Fibroblast of villous mesenchyme (primary cell): ENCODE results near the gene HPCAL1. TPM values are rescaled to one million over a fixed set of nuclear protein-coding genes. Genes with fewer than 3 reads are reported as not detected.

ENCODE experiments used
- DNase-seq: peaks from one replicate; pipeline ENCODE4 v3.0.0-alpha.2; 2010; ENCODE audit warnings: low read depth
- H3K4me3 ChIP-seq: 2 replicates; pipeline ENCODE4 v1.5.1; 2011; ENCODE audit warnings: low read depth, mild to moderate bottlenecking, low read length
- CTCF ChIP-seq: IDR thresholded peaks from 2 replicates; pipeline ENCODE4 v1.5.1; 2012; ENCODE audit warnings: low read depth, mild to moderate bottlenecking, low read length; ENCODE audit not compliant: insufficient read depth
- total RNA-seq: library from RNA; depleted of rRNA; stranded (reverse); fragments of >200 nt; gene quantifications from 2 replicates; pipeline ENCODE4 v1.2.3, GENCODE V29; 2012

HPCAL1 gene
- total RNA-seq, 1 donor = 60.0 TPM

DNA sequence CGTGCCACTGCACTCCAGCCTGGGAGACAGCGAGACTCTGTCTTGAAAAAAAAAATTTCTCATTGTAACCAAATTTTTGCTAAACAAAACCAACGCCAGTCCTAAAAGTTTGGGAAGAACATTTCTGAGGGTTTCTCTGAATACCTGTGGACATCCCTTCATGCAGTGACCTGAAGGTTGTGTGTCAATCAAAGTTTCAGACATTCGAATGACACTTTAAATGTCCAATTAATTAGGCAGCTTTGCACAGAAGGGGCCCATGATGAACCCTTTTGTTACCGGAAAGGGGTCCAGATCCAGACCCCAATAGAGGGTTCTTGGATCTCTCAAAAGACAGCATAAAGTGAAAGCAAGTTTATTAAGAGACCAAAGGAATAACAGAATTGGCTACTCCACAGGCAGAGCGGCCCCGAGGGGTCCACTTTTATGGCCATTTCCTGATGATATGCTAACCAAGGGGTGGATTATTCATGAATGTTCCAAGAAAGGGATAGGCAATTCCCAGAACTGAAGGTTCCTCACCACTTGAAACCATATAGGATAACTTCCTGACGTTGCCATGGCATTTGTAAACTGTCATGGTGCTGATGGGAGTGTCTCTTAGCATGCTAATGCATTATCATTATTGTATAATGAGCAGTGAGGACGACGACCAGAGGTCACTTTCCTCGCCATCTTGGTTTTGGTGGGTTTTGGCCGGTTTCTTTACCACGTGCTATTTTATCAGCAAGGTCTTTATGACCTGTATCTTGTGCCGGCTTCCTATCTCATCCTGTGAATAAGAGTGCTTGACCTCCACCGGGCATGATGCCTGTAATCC lies 27.5 kb upstream of the HPCAL1 start:
- H3K4me3 ChIP-seq = no peak overlapping the region
- DNase-seq = no peak
- TF ChIP-seq CTCF = no peak

DNA sequence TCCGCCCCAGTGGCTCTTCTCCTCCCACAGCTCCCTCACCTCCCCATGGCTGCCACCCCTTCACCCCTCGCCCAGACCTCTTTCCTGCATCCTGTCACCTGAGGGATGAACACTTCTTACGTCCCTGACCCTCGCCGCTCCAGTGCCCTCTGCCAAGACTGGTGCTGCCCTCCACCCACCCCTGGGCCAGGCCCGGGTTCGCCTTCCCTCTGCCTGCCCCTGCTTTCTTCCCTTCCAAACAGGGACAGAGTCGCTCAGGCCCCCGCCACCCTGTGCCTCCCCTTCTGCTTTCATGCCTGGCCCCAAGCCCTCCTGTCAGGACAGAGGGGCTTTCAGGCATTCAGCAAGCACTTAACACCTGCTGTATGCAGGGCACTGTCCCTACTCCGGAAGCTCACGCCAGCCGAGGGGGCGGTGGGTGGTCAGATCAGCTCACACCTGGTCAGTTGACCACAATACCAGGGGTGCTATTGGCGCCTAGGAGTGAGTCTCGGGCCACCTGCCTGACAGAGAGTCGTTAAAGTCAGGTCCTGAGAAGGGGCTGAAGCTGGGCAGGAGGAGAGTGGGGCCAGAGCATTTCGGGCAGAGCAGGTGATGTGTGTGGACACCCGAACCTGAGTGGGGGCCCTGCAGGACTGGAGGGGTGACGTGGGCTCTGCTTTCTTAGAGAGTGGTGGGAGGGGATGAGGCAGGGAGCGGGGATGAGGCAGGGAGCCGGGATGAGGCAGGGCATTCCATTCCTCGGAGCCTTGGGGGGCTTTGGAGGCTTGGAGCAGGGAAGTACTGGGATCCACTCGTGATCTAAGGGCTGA lies 26.0 kb upstream of the HPCAL1 start:
- TF ChIP-seq CTCF = no peak
- no peak for DNase-seq
- H3K4me3 ChIP-seq = no peak overlapping the region

DNA sequence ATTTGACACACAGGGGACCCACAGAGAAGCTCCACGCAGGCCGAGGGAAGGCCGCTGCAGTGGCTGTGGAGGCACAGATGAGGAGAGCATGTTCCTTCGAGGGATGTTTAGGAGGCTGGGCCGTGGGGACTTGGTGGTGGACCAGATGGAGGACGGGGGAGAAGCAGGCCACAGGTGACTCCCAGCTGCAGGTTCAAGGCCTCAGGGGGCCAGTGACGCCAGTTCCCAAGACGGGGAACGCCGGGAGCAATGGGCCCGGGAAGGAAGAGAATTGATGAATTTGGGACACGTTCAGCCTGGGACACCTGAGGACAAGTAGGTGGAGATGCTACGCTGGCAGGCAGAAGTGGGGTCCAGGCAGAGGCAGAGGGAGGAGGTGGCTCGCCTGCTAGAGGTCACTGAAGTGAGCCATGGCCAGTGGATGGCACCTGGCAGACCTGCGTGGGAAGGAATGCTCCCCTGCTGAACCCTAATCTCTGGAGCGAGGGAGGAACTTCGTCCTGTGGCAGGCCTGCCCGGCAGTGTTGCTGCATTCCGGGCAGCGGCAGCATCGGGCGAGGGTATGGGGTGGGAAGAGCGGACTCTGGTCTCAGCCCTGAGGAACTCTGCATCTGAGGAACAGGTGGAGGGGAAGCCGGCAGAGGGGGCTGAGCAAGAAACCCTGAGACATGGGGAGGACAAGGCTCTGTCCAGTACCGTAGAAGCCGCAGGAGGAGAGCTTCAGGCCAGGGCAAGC lies 25.2 kb upstream of the HPCAL1 start:
- TF ChIP-seq CTCF = no peak
- H3K4me3 ChIP-seq = no peak overlapping the region
- DNase-seq = no peak

- no peak overlapping the region for H3K4me3 ChIP-seq
- DNase-seq = peak; percentile 74
- no peak for TF ChIP-seq CTCF
Measured at GRCh38 chr2:10278029-10278762, 24.5 kb upstream of the HPCAL1 start.

DNA sequence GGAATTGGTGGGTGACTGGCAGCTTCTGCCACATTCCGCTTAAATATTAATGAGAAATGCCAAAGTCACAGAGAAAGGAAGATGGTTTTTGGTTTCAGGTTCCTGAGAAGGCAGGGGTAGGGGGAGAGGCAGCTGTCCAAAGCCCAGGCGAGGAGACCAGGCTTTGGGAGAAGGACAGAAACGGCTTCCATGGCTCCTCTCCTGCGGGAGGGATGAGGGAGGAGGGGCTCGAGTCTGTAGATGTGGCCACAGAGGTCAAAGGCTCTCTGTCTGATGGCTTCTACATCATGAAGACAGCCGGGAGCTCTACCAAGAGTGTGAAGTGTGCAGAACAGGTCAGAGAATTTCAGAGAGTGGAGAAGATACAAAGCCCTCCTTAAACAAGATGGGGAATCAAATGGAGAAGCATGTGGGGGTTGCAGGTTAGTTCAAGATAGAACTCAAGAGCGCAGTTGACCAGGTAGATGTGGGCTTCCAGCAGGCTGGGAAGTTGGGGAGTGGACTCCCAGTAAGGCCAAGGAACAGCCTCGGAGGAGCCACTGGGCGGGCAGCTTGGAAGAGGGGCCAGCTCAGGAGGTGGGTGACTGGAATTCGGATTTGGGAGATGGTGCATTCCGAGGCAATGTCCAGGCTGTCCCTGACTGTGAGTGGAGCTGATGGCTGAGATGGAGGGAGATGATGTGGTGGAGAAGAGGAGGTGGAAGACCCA lies 23.8 kb upstream of the HPCAL1 start:
- no peak for DNase-seq
- TF ChIP-seq CTCF = no peak
- no peak overlapping the region for H3K4me3 ChIP-seq
